Measurements from ENCODE around the gene RBM19.

The RBM19 gene

DNA sequence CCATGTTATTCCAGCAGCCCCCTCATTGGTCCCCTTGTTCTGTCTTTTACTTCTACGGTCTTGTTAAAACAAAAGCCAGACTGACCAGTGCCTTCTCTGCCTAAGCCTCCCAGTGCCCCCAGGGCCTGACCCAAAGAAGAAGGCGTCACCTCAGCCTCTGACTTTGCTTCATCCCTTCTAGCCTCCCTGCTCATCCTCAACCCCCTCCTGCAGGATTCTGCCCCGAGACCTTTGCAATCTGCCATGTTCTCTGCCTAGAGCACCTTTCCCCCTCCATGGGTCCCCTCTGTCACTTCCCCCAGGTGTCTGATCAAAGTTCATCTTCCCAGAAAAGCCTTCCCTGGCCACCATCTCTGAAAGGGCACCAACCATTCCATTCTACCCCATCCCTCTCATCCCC lies 7.9 kb upstream of the RBM19 start:
- Histone ChIP-seq H3K36me3 (ENCODE audit: control insufficient read depth, insufficient read depth, low read length) (no peaks in the 10 kb centered on the region), H3K9me3 (ENCODE audit: control insufficient read depth, low read length) (no peaks in the 10 kb centered on the region), H3K4me1 (ENCODE audit: control insufficient read depth, insufficient read depth, low read length, poor library complexity, severe bottlenecking) (no peaks in the 10 kb centered on the region), H3K4me3 (ENCODE audit: insufficient read depth, low read depth, low read length, poor library complexity, severe bottlenecking) (no peak overlapping the region), H3K27me3 (replicated peaks; ENCODE audit: control insufficient read depth, insufficient read depth, low read length, poor library complexity, severe bottlenecking) (peaks cover 11% of the 10 kb centered on the region), H3K27ac (ENCODE audit: insufficient read depth, low read length, poor library complexity, severe bottlenecking) (no peak overlapping the region)
- no peak for DNase-seq

DNA sequence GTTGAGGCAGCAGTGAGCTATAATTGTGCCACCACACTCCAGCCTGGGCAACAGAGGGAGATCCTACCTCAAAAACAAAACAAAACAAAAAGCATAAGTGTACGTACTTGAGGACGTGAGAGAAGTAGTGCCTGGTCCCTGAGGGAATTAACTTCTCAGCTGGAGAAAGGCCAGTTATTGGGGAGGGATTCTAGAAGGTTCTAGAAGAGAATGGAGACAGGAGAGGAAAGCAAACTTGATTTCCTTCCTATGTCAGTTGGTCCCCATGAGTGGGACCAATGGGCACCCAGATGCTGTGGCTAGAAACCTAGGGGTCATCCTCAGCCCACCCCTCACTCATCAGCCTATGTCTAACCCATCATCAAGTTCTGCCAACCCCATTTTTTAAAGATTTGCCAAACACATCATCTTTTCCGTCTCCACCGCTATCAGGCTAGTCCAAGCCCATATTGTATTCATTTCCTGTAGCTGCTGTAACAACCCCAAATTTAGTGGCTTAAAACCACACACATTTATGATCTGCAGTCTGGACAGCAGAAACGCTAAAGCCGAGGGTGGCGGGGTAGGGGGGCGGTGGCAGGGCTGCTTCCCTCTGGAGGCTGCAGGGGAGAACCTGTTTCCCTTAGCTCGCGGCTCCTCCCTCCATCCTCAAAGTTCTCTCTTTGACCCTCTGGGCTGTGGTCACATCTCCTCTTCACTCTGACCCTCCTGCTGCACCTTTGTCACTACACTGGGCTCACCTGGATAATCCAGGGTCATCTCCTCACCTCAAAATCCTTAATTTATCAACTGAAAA lies 7.2 kb upstream of the RBM19 start:
- H3K4me1 ChIP-seq (ENCODE audit: control insufficient read depth, insufficient read depth, low read length, poor library complexity, severe bottlenecking) = no peaks in the 10 kb centered on the region
- no peak overlapping the region for H3K27ac ChIP-seq (ENCODE audit: insufficient read depth, low read length, poor library complexity, severe bottlenecking)
- no peak for DNase-seq
- no peak overlapping the region for H3K4me3 ChIP-seq (ENCODE audit: insufficient read depth, low read depth, low read length, poor library complexity, severe bottlenecking)
- no peaks in the 10 kb centered on the region for H3K9me3 ChIP-seq (ENCODE audit: control insufficient read depth, low read length)
- H3K36me3 ChIP-seq (ENCODE audit: control insufficient read depth, insufficient read depth, low read length) = no peaks in the 10 kb centered on the region
- H3K27me3 ChIP-seq (replicated peaks; ENCODE audit: control insufficient read depth, insufficient read depth, low read length, poor library complexity, severe bottlenecking) = peaks cover 11% of the 10 kb centered on the region

DNA sequence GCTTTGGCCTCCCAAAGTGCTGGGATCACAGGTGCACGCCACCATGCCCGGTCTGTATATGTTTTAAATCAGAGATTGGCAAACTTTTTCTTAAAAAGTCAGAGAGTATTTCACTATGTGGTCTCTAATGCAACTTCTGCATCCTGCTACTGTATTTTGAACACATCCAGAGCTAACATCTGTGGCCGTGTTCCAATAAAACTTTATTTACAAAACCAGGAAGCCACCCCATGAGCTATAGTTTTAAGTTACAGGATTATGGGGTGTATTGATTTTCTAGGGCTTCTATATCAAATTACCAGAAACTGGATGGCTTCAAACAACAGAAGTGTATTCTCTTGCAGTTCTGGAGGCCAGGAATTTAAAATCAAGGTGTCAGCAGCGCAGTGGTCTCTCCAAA lies 5.3 kb upstream of the RBM19 start:
- no peak for DNase-seq
- no peaks in the 10 kb centered on the region for H3K9me3 ChIP-seq (ENCODE audit: control insufficient read depth, low read length)
- no peaks in the 10 kb centered on the region for H3K36me3 ChIP-seq (ENCODE audit: control insufficient read depth, insufficient read depth, low read length)
- H3K4me1 ChIP-seq (ENCODE audit: control insufficient read depth, insufficient read depth, low read length, poor library complexity, severe bottlenecking) = no peaks in the 10 kb centered on the region
- no peak overlapping the region for H3K27ac ChIP-seq (ENCODE audit: insufficient read depth, low read length, poor library complexity, severe bottlenecking)
- peaks cover 11% of the 10 kb centered on the region for H3K27me3 ChIP-seq (replicated peaks; ENCODE audit: control insufficient read depth, insufficient read depth, low read length, poor library complexity, severe bottlenecking)
- H3K4me3 ChIP-seq (ENCODE audit: insufficient read depth, low read depth, low read length, poor library complexity, severe bottlenecking) = no peak overlapping the region

DNA sequence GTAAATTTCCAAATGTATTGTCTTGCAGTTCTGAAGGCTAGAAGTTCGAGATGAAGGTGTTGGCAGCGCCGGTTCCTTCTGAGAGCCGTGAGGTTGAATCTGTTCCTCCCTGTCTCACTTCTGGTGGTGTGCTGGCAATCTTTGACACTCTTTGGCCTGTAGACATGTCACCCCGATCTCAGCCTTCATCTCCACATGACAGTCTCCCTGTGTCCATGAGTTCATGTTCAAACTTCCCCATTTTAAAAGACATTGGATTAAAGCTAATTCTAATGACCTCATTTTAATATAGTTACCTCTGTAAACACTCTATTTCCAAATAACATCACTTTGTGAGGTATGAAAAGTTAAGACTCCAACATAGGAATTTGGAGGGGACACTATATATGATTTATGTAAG lies 4.1 kb upstream of the RBM19 start:
- Histone ChIP-seq H3K27ac (ENCODE audit: insufficient read depth, low read length, poor library complexity, severe bottlenecking) (no peak overlapping the region), H3K36me3 (ENCODE audit: control insufficient read depth, insufficient read depth, low read length) (no peaks in the 10 kb centered on the region)
- DNase-seq = no peak

DNA sequence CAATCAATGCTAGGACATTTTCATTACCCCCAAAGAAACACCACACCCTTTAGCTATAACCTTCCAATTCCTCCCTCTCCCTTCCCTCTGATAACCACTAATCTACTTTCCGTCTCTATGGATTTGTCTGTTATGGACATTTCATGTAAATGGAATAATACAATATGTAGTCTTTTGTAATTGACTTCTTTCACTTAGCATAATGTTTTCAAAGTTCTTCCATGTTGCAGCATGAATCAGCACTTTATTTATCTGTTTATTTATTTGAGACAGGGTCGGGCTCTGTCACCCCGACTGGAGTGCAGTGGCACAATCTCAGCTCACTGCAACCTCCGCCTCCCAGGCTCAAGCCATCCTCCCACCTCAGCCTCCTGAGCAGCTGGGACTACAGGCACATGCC lies 1.2 kb upstream of the RBM19 start:
- H3K36me3 ChIP-seq (ENCODE audit: control insufficient read depth, insufficient read depth, low read length) = peaks cover 2% of the 10 kb centered on the region
- H3K4me3 ChIP-seq (ENCODE audit: insufficient read depth, low read depth, low read length, poor library complexity, severe bottlenecking) = no peak overlapping the region
- no peak overlapping the region for H3K27ac ChIP-seq (ENCODE audit: insufficient read depth, low read length, poor library complexity, severe bottlenecking)

More for the DNA sequence above, 4.1 kb upstream of the RBM19 start:
- Histone ChIP-seq H3K9me3 (ENCODE audit: control insufficient read depth, low read length) (no peaks in the 10 kb centered on the region), H3K4me3 (ENCODE audit: insufficient read depth, low read depth, low read length, poor library complexity, severe bottlenecking) (no peak overlapping the region), H3K27me3 (replicated peaks; ENCODE audit: control insufficient read depth, insufficient read depth, low read length, poor library complexity, severe bottlenecking) (peaks cover 11% of the 10 kb centered on the region), H3K4me1 (ENCODE audit: control insufficient read depth, insufficient read depth, low read length, poor library complexity, severe bottlenecking) (peaks cover 5% of the 10 kb centered on the region)

DNA sequence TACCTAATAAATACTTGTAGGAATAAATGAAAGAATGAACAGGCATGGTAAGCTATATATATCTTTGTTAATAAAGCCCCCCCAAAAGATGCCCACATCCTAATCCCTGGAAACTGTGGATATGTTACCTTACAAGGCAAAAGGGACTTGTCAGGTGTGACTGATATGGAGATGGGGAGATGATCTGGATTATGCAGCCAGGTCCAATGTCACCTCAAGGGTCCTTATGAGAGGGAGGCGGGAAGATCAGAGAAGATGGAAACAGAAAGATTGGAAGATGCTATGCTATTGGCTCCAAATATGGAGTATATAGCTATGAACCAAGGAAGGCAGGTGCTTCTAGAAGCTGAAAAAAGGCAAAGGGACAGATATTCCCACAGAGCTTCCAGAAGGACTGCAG lies 3.4 kb downstream of the RBM19 start:
- Histone ChIP-seq H3K4me1 (ENCODE audit: control insufficient read depth, insufficient read depth, low read length, poor library complexity, severe bottlenecking) (peaks cover 5% of the 10 kb centered on the region), H3K4me3 (ENCODE audit: insufficient read depth, low read depth, low read length, poor library complexity, severe bottlenecking) (no peak overlapping the region), H3K27ac (ENCODE audit: insufficient read depth, low read length, poor library complexity, severe bottlenecking) (no peak overlapping the region), H3K27me3 (replicated peaks; ENCODE audit: control insufficient read depth, insufficient read depth, low read length, poor library complexity, severe bottlenecking) (no peaks in the 10 kb centered on the region), H3K9me3 (ENCODE audit: control insufficient read depth, low read length) (no peaks in the 10 kb centered on the region), H3K36me3 (ENCODE audit: control insufficient read depth, insufficient read depth, low read length) (peaks cover 48% of the 10 kb centered on the region)
- DNase-seq = no peak

More for the DNA sequence above, 1.2 kb upstream of the RBM19 start:
- Histone ChIP-seq H3K27me3 (replicated peaks; ENCODE audit: control insufficient read depth, insufficient read depth, low read length, poor library complexity, severe bottlenecking) (no peaks in the 10 kb centered on the region), H3K9me3 (ENCODE audit: control insufficient read depth, low read length) (no peaks in the 10 kb centered on the region), H3K4me1 (ENCODE audit: control insufficient read depth, insufficient read depth, low read length, poor library complexity, severe bottlenecking) (peaks cover 5% of the 10 kb centered on the region)
- no peak for DNase-seq

DNA sequence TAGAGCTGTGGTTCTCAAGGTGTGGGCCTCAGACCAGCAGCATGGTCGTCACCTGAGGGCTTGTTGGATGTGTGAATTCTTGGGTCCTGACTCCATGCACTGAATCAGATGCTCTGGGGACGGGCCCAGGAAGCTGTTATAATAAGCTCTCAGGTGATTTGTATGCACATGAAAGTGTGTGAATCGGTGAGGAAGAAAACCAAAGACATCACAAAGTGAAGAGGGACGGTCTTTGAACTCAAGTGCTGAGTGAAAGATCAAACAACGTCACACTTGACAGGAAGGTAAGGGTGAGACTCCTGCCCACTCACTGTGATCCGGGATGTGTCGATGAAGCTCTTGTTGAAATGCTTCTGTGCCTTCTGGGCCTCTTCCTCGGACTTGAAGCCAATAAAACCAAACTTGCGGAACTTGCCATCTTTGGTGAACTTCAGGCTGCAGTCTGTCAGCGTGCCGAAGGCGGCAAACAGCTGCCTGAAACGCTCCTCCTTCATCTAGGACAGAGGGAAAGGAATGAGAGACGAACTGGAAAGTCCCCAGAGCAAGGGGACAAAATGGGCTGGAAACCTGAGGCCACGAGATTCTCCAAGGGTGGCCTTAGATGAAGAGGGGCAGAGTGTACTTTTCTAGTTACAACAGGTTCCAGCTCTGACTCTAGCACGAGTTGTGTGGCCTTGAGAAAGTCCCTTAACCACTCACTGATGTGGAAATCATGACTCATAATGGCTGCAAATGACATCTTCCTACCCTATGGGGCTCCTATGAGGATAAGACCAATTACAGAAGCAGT lies 4.0 kb downstream of the RBM19 start:
- Histone ChIP-seq H3K36me3 (ENCODE audit: control insufficient read depth, insufficient read depth, low read length) (peaks cover 51% of the 10 kb centered on the region), H3K4me3 (ENCODE audit: insufficient read depth, low read depth, low read length, poor library complexity, severe bottlenecking) (no peak overlapping the region), H3K27ac (ENCODE audit: insufficient read depth, low read length, poor library complexity, severe bottlenecking) (no peak overlapping the region), H3K4me1 (ENCODE audit: control insufficient read depth, insufficient read depth, low read length, poor library complexity, severe bottlenecking) (peaks cover 5% of the 10 kb centered on the region), H3K27me3 (replicated peaks; ENCODE audit: control insufficient read depth, insufficient read depth, low read length, poor library complexity, severe bottlenecking) (no peaks in the 10 kb centered on the region), H3K9me3 (ENCODE audit: control insufficient read depth, low read length) (no peaks in the 10 kb centered on the region)
- no peak for DNase-seq

DNA sequence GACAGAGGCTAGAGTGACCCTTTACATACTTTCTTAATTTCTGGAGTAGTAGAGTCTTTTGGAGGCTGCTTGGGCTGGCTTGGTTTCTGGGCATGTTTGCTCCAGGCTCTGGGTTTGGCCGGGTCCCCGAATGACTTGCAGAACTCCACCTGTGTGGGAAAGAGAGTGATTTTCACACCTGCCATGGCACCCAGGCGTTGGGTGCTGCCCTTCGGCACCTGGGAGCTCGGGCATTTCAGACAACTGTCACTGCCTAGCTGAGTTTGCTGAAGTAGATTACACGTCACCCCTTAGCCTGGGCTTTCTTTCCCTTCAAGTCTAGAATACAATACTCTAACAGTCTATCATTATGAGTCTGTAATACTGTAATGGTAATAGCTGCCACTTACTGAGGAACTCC lies 6.1 kb downstream of the RBM19 start:
- Histone ChIP-seq H3K27me3 (replicated peaks; ENCODE audit: control insufficient read depth, insufficient read depth, low read length, poor library complexity, severe bottlenecking) (no peaks in the 10 kb centered on the region), H3K9me3 (ENCODE audit: control insufficient read depth, low read length) (no peaks in the 10 kb centered on the region), H3K4me1 (ENCODE audit: control insufficient read depth, insufficient read depth, low read length, poor library complexity, severe bottlenecking) (no peaks in the 10 kb centered on the region), H3K27ac (ENCODE audit: insufficient read depth, low read length, poor library complexity, severe bottlenecking) (no peak overlapping the region), H3K4me3 (ENCODE audit: insufficient read depth, low read depth, low read length, poor library complexity, severe bottlenecking) (no peak overlapping the region), H3K36me3 (ENCODE audit: control insufficient read depth, insufficient read depth, low read length) (peaks cover 70% of the 10 kb centered on the region)
- no peak for DNase-seq

DNA sequence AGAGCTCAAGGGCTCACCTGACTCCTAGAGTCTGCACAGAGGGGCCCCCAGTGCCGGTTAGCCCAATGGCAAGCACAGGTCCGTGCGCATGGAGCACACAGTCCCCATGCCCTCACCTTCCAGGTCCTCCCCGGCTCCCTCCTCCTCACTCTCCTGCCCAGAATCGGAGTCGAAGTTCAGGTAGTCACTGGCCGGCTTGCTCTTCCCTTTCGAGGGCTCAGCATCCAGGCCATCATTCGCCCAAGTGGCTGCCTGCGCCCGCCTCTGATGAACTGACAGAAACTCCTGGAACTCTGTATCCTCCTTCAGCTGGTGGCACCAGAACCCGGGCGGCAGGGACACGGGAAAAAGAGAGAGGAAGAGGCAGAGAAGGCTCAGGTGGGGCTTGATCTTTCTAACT lies 7.0 kb downstream of the RBM19 start:
- Histone ChIP-seq H3K27me3 (replicated peaks; ENCODE audit: control insufficient read depth, insufficient read depth, low read length, poor library complexity, severe bottlenecking) (no peaks in the 10 kb centered on the region), H3K4me1 (ENCODE audit: control insufficient read depth, insufficient read depth, low read length, poor library complexity, severe bottlenecking) (no peaks in the 10 kb centered on the region), H3K4me3 (ENCODE audit: insufficient read depth, low read depth, low read length, poor library complexity, severe bottlenecking) (no peak overlapping the region), H3K36me3 (ENCODE audit: control insufficient read depth, insufficient read depth, low read length) (peaks cover 80% of the 10 kb centered on the region), H3K27ac (ENCODE audit: insufficient read depth, low read length, poor library complexity, severe bottlenecking) (no peak overlapping the region), H3K9me3 (ENCODE audit: control insufficient read depth, low read length) (no peaks in the 10 kb centered on the region)
- no peak for DNase-seq

DNA sequence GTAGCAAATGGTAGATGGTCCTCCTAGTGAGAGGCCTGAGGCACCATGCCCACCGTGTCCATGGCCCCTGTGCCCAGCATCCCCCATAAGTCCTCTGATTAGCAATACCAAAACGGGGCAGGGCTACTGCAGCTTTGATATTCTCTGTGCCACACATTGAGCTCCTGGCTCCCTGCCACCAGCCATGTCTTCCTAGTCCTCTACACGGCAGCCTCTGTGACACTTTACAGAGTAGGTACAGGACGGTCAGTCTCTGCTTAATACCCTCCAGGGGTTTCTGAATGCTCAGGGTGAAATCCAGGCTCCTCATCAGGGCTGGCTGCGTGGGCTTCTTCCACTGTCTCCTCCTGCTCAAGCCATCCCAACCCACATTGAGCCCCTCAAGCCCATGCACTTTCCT lies 8.0 kb downstream of the RBM19 start:
- no peak overlapping the region for H3K27ac ChIP-seq (ENCODE audit: insufficient read depth, low read length, poor library complexity, severe bottlenecking)
- DNase-seq = no peak
- peaks cover 89% of the 10 kb centered on the region for H3K36me3 ChIP-seq (ENCODE audit: control insufficient read depth, insufficient read depth, low read length)
- no peaks in the 10 kb centered on the region for H3K4me1 ChIP-seq (ENCODE audit: control insufficient read depth, insufficient read depth, low read length, poor library complexity, severe bottlenecking)
- no peaks in the 10 kb centered on the region for H3K27me3 ChIP-seq (replicated peaks; ENCODE audit: control insufficient read depth, insufficient read depth, low read length, poor library complexity, severe bottlenecking)
- H3K4me3 ChIP-seq (ENCODE audit: insufficient read depth, low read depth, low read length, poor library complexity, severe bottlenecking) = no peak overlapping the region
- H3K9me3 ChIP-seq (ENCODE audit: control insufficient read depth, low read length) = no peaks in the 10 kb centered on the region
